LNCaP clone FGC (cell line): ENCODE measurements around the gene PLXNC1.

Experiments
- DNase-seq: peaks from one replicate; pipeline ENCODE4 v3.0.0-alpha.2; 2011; ENCODE audit warnings: low read depth
- H3K4me3 ChIP-seq: 2 replicates; pipeline ENCODE4 v1.5.1; 2011; ENCODE audit warnings: mild to moderate bottlenecking, low read depth, low read length, control low read depth
- TF ChIP-seq, protein P1 (sequence below): IDR thresholded peaks from 2 replicates; pipeline ENCODE4 v1.5.1; 2012; ENCODE audit warnings: mild to moderate bottlenecking; ENCODE audit not compliant: control insufficient read depth, insufficient read depth; ENCODE audit errors: extremely low read depth

The PLXNC1 gene

DNA sequence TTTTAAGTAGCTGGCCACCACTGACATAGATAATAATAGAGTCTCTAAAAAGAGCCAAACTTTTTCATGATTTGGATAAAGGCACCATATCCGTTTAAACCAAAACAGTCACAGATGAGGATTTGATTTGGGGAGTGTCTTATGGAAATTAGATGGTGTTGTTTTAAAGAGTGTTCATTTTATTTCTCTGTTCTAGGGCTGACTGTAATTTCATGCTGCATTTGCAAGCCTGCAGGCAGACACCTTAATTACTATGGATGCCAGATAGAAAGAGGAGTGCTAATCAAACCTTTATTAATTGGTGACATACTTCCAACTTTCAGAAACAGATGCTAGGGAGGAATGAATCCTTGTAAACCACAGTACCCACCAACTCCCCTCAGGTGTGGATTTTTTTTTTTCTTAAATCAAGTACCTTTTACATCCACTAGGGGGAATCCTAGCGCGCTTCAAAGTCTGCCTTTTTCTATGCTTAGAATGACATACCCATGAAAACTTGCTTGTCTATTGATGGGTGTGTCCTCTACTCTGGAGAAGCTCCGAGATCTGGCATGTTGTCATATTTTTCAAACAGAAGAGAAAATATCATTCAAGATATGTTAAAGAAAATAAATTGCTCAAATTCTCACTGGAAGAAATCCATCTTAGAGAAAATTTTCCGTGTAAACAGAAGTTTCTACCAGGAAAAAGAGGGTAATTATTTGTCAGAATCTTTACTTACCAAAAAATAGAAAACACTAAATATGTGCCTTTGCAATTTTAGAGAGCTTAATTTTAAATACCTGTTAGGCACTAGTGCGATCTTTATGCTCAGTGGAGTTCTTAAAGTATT lies 14.2 kb upstream of the PLXNC1 start:
- TF ChIP-seq, protein P1, sequence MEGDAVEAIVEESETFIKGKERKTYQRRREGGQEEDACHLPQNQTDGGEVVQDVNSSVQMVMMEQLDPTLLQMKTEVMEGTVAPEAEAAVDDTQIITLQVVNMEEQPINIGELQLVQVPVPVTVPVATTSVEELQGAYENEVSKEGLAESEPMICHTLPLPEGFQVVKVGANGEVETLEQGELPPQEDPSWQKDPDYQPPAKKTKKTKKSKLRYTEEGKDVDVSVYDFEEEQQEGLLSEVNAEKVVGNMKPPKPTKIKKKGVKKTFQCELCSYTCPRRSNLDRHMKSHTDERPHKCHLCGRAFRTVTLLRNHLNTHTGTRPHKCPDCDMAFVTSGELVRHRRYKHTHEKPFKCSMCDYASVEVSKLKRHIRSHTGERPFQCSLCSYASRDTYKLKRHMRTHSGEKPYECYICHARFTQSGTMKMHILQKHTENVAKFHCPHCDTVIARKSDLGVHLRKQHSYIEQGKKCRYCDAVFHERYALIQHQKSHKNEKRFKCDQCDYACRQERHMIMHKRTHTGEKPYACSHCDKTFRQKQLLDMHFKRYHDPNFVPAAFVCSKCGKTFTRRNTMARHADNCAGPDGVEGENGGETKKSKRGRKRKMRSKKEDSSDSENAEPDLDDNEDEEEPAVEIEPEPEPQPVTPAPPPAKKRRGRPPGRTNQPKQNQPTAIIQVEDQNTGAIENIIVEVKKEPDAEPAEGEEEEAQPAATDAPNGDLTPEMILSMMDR, result peak; percentile 53
- DNase-seq, result peak; percentile 35
- H3K4me3 ChIP-seq, result no peak overlapping the region

DNA sequence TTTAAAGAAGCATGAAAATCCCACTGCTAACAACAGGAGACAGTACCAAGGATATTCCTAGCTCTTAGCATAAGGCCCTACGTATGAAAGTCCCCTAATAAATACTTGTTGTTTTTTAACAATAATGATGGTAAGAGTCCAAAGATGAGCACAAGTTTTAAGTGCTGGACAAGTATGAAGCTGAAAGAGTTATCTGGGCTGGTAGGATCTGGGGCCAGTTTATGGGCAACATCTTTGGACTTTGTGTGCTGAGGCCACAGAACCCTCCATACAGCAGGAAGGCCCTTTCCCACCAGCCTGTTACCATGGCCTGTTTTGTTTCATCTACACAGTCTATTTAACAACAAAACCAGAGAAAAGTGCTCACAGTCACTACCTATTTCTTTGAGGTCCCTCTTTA lies 12.5 kb upstream of the PLXNC1 start:
- TF ChIP-seq, protein P1, result no peak
- DNase-seq, result no peak
- H3K4me3 ChIP-seq, result no peak overlapping the region

DNA sequence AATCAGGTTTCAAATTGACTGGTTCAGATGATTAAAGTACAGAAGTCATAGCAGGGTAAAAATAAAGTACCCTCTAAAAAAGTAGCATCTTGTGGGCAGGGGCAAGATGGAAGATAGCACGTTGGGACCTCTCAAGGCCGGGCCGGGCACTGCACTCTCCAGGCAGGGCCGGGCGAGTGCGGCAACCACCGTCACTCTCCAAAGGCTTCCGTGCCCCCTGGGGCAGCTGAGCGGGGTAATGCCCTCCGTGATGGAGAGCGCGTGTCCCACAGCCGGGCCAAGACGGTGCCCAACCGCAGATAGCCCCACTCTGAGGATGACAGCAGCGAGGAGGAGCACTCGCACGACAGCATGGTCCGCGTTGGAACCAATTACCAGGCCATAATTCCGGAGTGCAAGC lies 8.6 kb upstream of the PLXNC1 start:
- TF ChIP-seq, protein P1, result no peak
- H3K4me3 ChIP-seq, result no peak overlapping the region
- no peak for DNase-seq

DNA sequence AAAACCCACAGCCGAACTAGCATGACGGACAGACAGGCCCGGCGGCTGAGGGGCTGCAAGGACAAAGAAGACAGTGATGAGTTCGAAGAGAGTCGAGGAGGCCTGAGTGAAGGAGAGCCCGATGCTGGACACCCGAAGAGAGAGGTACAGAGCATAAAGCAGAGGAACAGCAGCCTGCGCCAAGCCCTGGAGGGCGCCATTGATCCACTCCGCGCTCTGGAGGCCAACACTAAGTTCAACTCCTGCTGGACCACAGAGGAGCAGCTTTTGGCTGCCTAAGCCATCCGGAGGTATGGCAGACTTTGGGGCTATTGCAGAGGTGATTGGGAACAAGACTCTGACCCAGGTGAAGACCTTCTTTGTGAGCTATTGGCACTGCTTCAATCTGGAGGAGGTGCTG lies 7.8 kb upstream of the PLXNC1 start:
- H3K4me3 ChIP-seq, result no peak overlapping the region
- TF ChIP-seq, protein P1, result peak; percentile 33
- DNase-seq, result no peak

DNA sequence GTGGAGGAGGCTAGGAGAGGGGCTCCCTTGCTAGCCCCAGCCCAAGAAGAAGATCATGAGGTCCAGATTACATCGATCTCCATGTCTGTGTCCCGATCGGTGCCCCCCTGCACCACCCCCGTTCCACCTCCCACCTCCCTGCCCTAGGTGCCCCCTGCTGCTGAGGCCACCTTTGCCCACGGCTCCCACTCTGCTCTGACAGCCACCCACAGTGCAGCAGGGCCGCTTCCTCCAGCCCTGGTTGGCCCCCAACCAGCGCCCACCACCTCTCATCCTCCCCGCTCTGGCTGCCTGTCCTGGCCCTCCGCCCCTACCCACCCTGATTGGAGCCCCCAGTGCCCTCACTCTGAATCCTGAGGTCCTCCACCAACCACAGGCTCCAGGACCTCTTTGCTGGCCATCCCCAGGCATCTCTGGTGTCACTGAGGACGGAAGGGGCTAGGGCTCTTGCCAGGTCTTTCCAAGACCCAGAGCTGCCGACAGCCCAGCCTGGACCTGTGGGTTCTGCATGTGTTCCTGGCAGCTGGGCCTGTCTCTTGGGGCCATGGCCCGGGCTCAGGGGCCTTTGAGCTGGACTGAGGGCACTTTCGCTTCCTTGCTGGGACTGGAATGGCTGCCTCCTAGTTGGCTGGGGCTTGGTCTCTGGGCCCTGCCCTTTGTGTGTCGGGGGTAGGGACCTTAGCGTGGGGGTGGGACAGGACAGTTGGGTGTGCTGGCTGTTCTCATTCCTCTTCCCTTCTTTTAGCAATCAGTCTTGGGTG lies 7.2 kb upstream of the PLXNC1 start:
- no peak overlapping the region for H3K4me3 ChIP-seq
- DNase-seq, result no peak
- TF ChIP-seq, protein P1, result no peak

DNA sequence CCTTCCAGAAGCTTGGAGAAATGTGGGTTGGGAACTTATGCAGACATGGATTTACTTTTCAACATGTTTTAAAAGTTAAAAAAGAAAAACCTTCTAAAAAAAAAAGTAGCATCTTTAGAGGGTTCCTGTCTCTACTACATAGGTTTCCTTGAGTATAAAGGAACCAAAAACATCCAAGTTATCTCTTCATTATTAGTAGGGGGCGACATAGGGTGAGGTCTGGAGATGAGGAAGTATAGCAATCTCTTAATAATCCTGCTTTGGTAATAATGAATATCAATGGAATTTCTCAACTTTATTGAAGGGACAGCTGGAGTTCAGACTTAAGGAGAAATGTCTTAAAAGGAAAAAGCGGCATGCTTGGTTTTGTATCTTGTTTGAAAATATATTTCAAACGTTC lies 6.5 kb upstream of the PLXNC1 start:
- DNase-seq, result no peak
- TF ChIP-seq, protein P1, result no peak
- H3K4me3 ChIP-seq, result no peak overlapping the region
